RWPE1 (cell line): Measurements from ENCODE around the gene CDC73.

Experiments used
- CTCF ChIA-PET: fragments of 350-600 bp; sonication (Branson Sonifier 250); formaldehyde crosslinking; extraction: SDS; loops from one replicate; lab custom pipeline; 2021; lab: Yijun Ruan, JAX
- POLR2A ChIA-PET: fragments of 400-600 bp; formaldehyde crosslinking; extraction: SDS; loops from one replicate; lab custom pipeline; 2020; ENCODE audit warnings: antibody characterized with exemption; ENCODE audit not compliant: low non-redundant PET; lab: Yijun Ruan, JAX
- DNase-seq: peaks from one replicate; pipeline ENCODE4 v3.0.0; 2012; ENCODE audit warnings: low spot score
- H3K27ac ChIP-seq: fragments of 450-650 bp; 2 replicates; pipeline ENCODE4 v1.5.1; 2017
- CTCF ChIP-seq: fragments of 450-650 bp; conservative IDR thresholded peaks from 2 replicates; pipeline ENCODE4 v1.5.1; 2017; ENCODE audit warnings: low read depth, mild to moderate bottlenecking

The CDC73 gene

GRCh38 chr1:193140254-193140653, 18.4 kb downstream of the CDC73 start:
- no peak for TF ChIP-seq CTCF
- H3K27ac ChIP-seq = no peak overlapping the region
- DNase-seq = no peak
- ChIA-PET POLR2A (no interaction called here), CTCF (interaction anchor here (0.6 kb wide), 1 partner anchor 17 kb away, joined by 4 read pairs; no protein-coding TSS in a partner anchor)

- ChIA-PET CTCF (interaction anchor here (0.6 to 1.0 kb wide), 2 partner anchors 19 to 1834 kb away, joined by 3 to 4 read pairs; no protein-coding TSS in a partner anchor), POLR2A (no interaction called here)
- DNase-seq = no peak
- TF ChIP-seq CTCF = no peak
- no peak overlapping the region for H3K27ac ChIP-seq
Measured at GRCh38 chr1:193141804-193142203, 20.0 kb downstream of the CDC73 start.

DNA sequence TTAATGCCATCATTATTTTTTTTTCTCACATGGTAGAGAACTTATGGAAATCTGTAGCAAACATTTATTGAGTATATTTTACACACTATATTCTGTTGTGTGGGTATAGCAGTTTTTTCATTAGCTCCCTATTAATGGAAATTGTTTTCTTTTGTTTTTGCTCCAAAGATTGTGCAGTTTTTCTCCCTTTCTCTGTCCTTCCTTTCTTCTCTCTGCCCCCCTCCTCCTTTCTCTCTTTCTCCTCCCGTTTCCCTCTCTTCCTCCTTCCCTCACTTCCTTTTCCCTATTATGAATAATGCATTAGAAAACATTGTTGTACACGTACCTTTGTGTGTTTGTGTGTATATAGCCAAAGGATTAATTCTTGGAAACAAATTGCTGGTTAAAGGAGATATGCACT, 20.6 kb downstream of the CDC73 start:
- no peak for TF ChIP-seq CTCF
- H3K27ac ChIP-seq = no peak overlapping the region
- no peak for DNase-seq
- ChIA-PET POLR2A (no interaction called here), CTCF (interaction anchor here (1.0 kb wide), 1 partner anchor 20 kb away, joined by 3 read pairs; no protein-coding TSS in a partner anchor)

DNA sequence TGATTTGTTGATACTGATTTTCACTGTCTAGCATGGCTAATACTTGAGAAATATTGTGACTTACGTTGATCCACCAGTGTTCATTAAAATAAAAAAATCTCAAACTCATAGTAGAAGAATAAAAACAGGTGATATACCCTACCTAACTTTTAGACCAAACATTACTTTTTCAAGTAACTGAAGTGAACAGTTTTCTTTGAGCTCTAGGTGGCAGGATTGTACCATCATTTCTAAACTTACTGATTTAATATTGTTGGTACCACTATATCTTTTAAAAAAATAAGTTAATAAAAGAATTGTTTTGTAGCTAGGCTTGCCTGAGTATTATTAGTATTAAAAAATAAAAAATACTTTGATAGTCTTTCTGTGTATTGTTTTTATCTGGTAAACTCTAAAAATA, 21.5 kb downstream of the CDC73 start:
- ChIA-PET POLR2A (no interaction called here), CTCF (interaction anchor here (0.7 to 1.2 kb wide), 8 partner anchors 16 to 196 kb away, joined by 3 to 9 read pairs (median 3); no protein-coding TSS in a partner anchor)
- no peak overlapping the region for H3K27ac ChIP-seq
- TF ChIP-seq CTCF = 0 out of 2 replicates have a peak, but pooled peaks have one; percentile 24
- DNase-seq = no peak

DNA sequence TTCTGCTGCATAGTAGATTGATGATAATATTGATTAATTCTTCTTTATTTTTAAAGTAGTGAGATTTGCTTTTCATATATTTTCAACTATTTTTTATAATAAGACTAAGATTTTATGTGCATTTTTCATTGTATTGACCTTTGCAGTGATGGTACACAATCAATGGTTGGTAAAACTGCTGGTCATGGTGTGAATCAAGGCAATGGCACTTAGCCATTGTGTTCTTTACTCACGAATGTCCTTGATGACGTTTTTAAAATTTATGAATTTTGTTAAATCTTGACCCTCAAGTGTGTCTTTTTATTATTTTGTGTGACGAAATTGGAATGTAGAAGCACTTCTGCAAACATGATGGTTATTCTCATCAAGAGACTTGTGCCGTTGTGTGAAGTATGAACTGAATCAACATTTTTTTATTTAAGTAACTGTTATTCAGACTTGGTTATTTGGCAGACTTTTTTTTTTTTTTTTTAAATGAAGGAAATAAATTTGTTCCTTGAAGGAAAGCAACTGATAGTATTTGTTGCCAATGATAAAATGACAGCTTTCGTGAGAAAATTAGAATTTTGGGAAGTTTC, 22.6 kb downstream of the CDC73 start:
- no peak overlapping the region for H3K27ac ChIP-seq
- no peak for DNase-seq
- CTCF ChIA-PET = interaction anchor here (0.7 to 1.2 kb wide), 3 partner anchors 20 to 1367 kb away, joined by 3 read pairs; no protein-coding TSS in a partner anchor
- no peak for TF ChIP-seq CTCF
- POLR2A ChIA-PET = no interaction called here

DNA sequence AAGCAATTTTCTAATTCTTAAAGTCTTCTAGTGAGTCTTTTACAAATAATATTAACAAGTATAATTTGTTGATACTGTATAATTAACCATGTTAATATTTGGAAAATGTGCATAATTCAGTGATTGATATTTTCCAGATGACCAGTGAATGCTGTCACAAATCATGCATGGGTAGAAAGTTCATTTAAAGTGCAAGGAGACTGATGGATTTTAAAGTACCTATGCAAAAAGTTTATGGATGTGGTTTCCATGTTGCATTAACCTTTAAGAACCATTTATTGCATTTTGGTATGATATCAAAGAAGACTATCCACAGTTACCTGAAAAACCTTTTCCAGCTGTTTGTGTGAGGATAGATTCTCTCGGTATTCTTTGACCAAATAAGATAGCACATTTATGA, 23.2 kb downstream of the CDC73 start:
- H3K27ac ChIP-seq = no peak overlapping the region
- no peak for DNase-seq
- ChIA-PET CTCF (interaction anchor here (0.6 to 0.7 kb wide), 2 partner anchors 1367 to 1603 kb away, joined by 3 to 4 read pairs; no protein-coding TSS in a partner anchor), POLR2A (no interaction called here)
- TF ChIP-seq CTCF = no peak
